NCI-H2171 (cell line): ENCODE measurements around the gene RRAGC.
A peak's percentile ranks its signal among the peaks of the same experiment; 100 is the strongest.
"Not testable (repeated sequence)": the region's sequence is repeated elsewhere in the genome, so short reads cannot be mapped to it uniquely, and the experiment has no call there.

ENCODE experiments used
- DNase-seq: peaks from one replicate; lab custom pipeline; 2025; lab: John Stamatoyannopoulos, UW

RRAGC gene

DNA sequence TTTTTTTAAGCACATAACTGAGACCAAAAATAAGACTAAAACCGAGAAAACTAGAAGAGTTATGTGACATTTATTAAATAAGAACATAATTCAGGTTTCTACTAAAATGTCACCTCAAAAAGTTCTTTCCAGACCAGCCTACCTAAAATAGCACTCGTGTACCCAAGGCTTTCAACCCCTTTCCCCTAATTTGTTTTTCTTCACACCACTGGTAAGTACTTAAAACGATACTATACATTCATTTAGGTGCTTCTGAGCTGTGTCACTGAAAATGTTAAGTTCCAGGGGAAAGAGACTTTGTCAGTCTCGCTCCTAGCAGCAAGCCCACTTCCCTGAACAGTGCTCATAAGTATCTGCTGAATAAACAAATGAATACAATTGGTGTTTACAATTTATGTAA is 6.8 kb downstream of the RRAGC start:
- DNase-seq = no peak

GRCh38 chr1:38848071-38848470 is 11.5 kb downstream of the RRAGC start:
- DNase-seq = no peak

- no peak for DNase-seq
Measured at GRCh38 chr1:38846210-38846609, 13.4 kb downstream of the RRAGC start.

DNA sequence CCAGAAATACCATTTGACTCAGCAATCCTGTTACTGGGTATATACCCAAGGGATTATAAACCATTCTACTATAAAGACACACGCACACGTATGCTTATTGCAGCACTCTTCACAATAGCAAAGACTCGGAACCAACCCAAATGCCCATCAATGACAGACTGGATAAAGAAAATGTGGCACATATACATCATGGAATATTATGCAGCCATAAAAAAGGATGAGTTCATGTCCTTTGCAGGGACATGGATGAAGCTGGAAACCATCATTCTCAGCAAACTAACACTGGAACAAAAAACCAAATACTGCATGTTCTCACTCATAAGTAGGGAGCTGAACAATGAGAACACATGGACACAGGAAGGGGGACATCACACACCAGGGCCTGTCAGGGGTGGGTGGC is 14.5 kb downstream of the RRAGC start:
- DNase-seq = not testable (repeated sequence)

DNA sequence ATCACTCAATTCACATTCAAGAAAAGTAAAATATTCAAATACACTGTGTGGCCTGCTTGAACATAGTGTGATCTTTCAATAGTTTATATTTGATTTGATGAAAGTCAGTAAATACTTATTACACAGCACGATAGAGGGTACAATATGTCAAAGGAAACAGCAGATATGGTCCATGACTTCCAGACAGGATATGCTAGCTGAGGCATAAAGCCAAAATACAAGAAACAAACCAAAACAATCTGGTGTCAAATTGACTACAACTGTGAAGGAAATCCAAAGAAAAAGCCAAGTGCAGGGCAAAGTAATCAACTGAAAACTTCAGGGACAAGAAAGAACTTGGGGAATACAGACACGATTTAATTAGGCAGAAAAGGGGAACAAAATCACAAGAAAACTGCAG is 19.3 kb downstream of the RRAGC start:
- DNase-seq = no peak

GRCh38 chr1:38839363-38839762 is 20.2 kb downstream of the RRAGC start:
- no peak for DNase-seq

- not testable (repeated sequence) for DNase-seq
Measured at GRCh38 chr1:38836316-38836715, 23.3 kb downstream of the RRAGC start.

DNA sequence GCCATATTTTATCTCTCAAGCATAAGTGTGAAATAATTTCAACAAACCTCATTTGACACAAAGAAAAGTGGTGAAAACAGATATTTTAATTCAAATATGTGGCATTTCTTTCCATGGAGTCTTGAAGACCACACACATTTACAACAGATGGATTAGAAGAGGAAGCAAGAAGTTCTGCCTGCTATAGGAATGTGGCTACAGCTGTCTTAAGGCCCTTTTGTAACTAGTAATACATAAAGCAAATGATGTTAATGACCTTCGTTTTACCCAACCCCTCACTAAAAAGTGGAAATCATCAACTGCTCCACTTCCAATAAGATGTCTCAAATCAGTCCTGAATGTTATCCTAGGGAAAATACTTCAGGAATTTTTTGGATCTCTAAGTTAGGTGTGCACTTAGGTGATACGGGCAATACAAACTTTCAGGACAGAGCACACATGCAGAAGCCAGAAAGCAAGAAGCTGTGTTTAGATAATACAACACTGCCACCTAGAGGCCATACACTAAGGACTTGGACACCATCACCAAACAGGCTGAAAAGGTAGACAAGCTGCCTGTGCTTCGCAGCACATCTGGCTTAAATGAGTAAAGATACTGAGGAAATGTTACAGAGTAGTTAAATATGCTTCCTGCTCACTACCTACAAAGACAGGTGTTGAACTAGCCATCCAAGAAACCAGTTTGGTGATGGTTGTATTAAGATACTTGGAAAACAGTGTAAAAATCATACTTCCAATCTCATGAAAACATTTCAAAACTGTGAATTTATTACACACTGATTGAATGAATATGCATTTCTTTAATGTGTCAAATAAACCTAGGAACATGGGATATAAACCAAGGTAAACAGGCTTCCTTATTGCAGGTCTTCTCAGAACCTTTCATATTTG is 24.4 kb downstream of the RRAGC start:
- DNase-seq = peak; percentile 68

- no peak for DNase-seq
Measured at GRCh38 chr1:38834221-38834782, 25.3 kb downstream of the RRAGC start.

GRCh38 chr1:38833146-38833545 is 26.4 kb downstream of the RRAGC start:
- no peak for DNase-seq

DNA sequence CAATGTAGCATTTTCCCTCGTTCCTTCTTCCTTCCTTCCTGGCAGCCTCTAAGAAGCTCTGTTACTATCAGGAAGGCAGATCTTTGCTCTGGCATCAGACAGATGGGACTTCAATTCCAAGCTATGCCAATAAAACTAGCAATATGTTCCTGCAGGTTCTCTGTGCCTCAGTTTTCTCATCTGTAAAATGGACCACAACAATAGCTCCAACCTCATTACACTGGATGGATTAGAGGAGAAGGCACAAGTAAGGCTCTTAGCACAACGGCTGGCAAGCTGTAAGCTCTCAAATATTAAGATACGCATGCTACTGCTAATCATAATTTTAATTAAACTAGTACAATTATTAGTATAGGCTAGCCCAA is 27.2 kb downstream of the RRAGC start:
- no peak for DNase-seq

DNA sequence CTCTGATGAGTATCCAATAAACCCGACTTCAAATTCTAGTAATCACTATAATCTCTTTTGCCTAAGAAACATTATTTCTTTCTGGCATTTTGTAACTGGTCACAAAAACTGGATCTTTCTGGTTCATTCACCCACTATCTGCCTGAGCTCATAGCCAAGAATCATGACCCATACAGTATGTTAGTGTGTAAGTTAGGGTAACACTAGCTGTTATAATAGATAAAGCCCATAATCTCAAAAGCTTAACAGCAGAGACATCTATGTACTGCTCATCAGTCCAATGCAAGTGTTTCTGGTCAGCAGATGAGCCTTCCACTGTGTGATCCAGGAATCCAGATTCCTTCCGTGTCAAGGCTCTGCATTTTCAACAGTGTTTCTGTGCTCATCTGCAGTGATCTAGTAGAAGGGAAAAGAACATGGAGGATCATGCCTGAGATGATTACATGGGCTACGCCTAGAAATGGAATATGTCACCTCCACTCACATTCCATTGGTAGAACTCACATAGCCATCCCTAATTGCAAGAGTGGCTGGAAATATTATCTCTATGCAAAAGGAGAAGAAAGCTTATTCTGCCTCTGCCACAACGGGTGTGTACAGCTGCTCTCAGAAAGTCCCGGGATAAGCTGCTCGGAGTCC is 27.7 kb downstream of the RRAGC start:
- no peak for DNase-seq

DNA sequence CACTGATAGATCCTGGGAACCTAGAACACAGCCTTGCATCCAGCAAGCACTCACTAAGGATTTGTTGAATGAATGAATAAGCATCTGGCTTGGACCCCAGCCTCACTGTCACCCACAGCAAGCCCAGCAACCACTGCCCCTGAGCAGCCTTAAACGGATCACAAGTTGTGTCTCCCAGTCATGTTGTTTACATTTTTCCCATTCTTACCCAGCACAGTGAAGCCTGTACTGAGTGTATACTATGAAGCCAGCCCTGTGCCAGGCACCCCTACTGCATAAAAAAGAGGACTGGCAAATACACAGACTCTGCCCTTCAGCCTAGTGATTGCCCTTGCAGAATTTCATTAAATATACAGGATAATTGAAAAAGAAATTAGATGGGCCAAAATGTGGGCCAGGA is 30.2 kb downstream of the RRAGC start:
- no peak for DNase-seq

DNA sequence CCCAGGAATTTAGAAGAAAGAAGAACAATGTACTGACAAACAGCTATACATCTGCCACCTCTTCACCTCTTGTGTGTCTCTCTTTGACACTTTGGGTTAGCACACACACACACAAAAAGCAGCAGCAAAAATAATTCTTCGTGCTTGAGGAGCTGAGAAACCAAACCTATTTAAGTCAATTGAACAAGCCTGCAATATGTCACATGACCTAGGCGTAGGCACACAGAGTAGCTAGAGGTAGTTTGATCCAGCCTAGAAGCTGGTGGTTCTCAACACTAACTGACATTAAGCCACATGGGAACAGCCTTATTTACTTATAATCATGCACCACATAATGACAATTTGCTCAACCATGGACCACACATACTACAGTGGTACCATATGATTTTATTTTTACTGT is 32.3 kb downstream of the RRAGC start:
- DNase-seq = no peak

GRCh38 chr1:38826886-38827285 is 32.7 kb downstream of the RRAGC start:
- DNase-seq = no peak

- no peak for DNase-seq
Measured at GRCh38 chr1:38826262-38826661, 33.3 kb downstream of the RRAGC start.

DNA sequence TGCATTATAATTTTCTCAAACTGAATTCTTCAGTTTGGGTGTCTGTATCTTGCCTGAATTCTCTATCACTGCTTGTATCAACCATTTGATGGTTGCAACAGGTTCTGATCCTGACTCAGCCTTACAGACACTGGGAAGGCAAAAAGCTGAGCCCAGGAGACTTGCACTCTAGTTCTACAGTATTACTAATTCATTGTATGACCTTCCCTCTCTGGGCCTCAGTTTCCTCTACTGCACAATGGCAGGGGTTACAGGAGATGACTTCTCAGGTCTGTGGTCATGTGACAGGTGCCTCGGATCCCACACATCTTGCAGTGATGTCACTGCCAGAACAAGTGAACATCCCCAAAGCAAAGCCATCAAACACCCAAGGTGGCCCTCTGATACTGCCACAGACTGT is 38.7 kb downstream of the RRAGC start:
- DNase-seq = no peak

DNA sequence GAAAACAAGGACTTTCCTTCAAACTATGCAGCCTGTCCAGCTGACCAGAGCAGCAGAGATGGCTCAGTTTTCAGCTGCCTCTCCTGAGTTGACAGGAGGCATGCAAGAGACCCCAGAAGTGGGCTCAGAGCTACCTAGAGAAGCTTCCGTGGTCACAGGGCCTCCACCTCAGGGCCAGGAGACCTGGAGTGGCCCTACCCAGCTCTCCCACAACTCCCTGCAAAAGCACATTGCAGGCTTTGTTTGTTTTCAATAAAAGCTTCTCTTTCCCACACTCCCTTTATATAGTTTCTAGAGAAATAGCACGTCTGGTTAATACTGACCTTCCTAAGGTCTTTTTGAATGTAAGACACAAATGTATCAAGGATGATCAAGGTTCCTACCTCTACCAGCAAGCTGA is 40.1 kb downstream of the RRAGC start:
- DNase-seq = no peak

DNA sequence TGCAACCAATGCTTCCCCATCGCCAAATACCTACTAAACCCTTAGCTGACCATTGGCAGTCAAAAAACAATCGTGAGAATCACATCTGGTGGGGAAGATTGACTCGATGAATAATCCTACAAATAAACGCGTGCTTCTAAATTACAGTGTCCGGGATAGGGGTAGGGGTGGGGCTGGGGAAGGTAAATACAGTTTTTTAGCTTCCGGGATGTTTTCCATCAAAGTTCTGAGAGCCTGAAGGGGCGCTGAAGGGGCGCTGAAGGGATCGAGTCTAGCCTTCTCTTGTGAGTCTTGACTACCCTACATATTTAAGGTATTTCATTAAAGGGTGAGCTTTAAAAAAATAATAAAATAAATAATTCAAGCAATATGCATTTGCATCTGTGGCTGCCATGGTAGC is 40.5 kb downstream of the RRAGC start:
- DNase-seq = no peak

- no peak for DNase-seq
Measured at GRCh38 chr1:38818175-38818976, 41.2 kb downstream of the RRAGC start.

DNA sequence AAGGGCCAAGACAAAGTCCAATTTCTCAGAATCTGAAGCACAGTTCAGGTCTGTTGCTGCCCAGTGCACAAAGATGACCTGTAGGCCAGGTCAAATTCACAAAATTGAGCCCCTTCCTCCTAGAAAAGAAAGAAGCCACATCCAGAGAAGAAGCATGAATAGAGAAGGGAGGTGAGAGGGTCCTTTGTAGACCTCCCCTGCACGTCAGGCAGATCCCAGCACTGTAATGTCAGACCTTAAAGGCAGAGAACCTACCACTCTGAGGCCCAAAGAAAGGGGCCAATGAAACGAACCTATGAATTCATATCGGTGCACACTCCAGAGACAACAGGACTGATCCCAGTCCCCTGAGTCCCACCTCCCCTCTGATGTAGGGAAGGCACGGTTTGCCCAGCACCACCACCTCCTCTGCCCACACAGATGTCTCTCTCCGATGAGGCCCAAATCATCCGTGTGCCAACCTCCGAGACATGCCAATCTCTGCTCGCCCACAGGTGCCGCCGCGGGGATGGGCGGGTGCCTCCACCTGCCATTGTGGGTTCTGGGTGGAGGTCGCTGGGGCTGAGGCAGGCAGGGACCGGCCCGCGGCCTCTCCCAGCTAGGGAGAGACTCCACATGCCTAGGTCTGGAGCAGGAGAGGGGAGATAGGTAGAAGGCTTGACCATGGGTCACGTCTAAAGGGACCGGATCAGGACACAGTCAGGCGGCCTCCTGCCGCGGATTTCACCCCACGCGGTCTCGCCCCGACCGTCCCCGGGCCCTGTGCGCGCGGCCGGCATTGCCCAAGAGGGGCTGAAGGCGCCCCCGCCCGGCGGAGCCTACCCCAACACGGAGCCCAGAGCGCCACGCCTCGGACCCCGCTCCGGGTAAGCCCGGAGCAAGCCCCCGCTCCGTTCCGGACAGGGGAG is 42.1 kb downstream of the RRAGC start:
- no peak for DNase-seq
